Right lobe of liver (tissue), 4 donors: ENCODE results near the gene ZNF324.

ENCODE experiments used
- POLR2A ChIP-seq: fragments of 450-650 bp; IDR thresholded peaks from one replicate; pipeline ENCODE4 v1.6.1; 2017; ENCODE audit warnings: antibody characterized with exemption, mild to moderate bottlenecking
- TF ChIP-seq, protein P1 (sequence below), 4 donors: fragments of 200-600 bp in 3 of 4; fragments of 450-650 bp in 1 of 4; IDR thresholded peaks; one replicate each; pipeline versions ENCODE4 v1.5.1 to v1.8.0; 2016 to 2022; ENCODE audit warnings: antibody characterized with exemption in 4 of 4, mild to moderate bottlenecking in 2 of 4
- donor health status: DM: no; HTN: no; CAD: no.
- donor health status: DM: no; HTN: no; CAD: no.
- donor health status: DM: no; HTN: yes; CAD: no.

DNA sequence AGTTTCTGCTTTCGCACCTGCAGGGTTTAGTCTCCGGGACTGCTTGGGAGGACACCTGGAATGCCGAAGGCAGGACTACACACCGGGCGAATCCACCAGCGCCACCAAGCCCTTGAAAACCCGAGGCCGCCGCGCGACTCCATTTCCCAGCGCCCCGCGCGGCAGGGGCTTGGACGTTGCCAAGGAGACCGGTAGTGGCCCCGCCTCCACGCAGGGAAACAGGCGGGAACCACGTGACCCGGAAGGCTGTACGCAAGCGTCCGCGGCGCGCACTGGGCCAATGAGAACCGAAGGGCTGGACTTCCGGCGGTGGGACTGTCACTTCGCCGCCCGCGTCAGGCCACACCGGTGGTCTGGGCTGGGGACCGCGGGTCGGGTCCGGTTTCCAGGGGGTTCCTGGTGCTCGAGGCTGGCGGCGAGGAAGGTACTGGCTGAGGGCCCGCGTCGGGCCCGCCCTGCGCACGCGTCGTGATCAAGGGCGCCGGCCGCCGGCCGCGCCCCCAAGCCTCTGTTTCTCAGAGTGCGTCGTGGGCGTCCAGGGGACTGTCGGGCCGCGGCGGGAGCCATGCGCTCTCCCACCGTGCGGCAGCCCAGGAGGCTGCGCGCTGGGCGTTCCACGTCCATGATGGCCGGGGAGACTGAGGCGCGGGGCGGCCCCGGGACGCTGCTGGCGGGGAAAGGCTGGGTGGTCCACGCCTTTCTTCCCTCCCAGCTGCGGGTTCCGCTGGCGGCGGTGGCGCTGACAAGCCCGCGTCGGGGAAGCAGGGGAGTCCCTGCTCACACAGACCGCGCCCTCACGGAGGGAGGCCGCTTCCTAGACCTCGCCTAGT lies at the start of gene ZNF324:
- TF ChIP-seq, protein P1, sequence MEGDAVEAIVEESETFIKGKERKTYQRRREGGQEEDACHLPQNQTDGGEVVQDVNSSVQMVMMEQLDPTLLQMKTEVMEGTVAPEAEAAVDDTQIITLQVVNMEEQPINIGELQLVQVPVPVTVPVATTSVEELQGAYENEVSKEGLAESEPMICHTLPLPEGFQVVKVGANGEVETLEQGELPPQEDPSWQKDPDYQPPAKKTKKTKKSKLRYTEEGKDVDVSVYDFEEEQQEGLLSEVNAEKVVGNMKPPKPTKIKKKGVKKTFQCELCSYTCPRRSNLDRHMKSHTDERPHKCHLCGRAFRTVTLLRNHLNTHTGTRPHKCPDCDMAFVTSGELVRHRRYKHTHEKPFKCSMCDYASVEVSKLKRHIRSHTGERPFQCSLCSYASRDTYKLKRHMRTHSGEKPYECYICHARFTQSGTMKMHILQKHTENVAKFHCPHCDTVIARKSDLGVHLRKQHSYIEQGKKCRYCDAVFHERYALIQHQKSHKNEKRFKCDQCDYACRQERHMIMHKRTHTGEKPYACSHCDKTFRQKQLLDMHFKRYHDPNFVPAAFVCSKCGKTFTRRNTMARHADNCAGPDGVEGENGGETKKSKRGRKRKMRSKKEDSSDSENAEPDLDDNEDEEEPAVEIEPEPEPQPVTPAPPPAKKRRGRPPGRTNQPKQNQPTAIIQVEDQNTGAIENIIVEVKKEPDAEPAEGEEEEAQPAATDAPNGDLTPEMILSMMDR (IDR thresholded peaks at IDR 0.05) = peak in 1 of 4 donors; percentile 19
- peak; percentile 47 for TF ChIP-seq POLR2A
